Uterus (tissue), 4 donors: ENCODE measurements around the gene DTX3. TPM values are rescaled to one million over a fixed set of nuclear protein-coding genes. Genes with fewer than 3 reads are reported as not detected.
"Not testable (repeated sequence)": the region's sequence is repeated elsewhere in the genome, so short reads cannot be mapped to it uniquely, and the experiment has no call there.

Source experiments
- DNase-seq, 2 donors: peaks; one replicate each; pipeline ENCODE4 v3.0.0-alpha.2; 2019 to 2020
- H3K27ac ChIP-seq, 2 donors: fragments of 200-600 bp; sonication (generic); 1 replicate in 1 of 2; 2 replicates in 1 of 2; pipeline ENCODE4 v1.5.1; 2016 to 2018
- H3K27me3 ChIP-seq, 2 donors: fragments of 200-600 bp; sonication (generic); one replicate each; pipeline ENCODE4 v1.5.1; 2018 to 2019; ENCODE audit warnings: control low read depth in 1 of 2
- H3K36me3 ChIP-seq, 2 donors: fragments of 200-600 bp; sonication (generic); one replicate each; pipeline ENCODE4 v1.5.1; 2019; ENCODE audit warnings: control low read depth in 1 of 2
- H3K4me1 ChIP-seq, 2 donors: fragments of 200-600 bp; sonication (generic); one replicate each; pipeline ENCODE4 v1.5.1; 2018 to 2019; ENCODE audit warnings: control low read depth in 1 of 2
- H3K4me3 ChIP-seq, 2 donors: fragments of 200-600 bp; sonication (generic); 1 replicate in 1 of 2; 2 replicates in 1 of 2; pipeline ENCODE4 v1.5.1; 2018 to 2019; ENCODE audit warnings: mild to moderate bottlenecking in 1 of 2
- H3K9me3 ChIP-seq, 2 donors: fragments of 200-600 bp; sonication (generic); one replicate each; pipeline ENCODE4 v1.5.1; 2019; ENCODE audit warnings: control low read depth in 1 of 2
- POLR2A ChIP-seq, 2 donors: fragments of 450-650 bp; IDR thresholded peaks; one replicate each; pipeline ENCODE4 v1.6.1; 2016; ENCODE audit warnings: antibody characterized with exemption in 2 of 2, mild to moderate bottlenecking in 1 of 2, moderate library complexity in 1 of 2
- intact Hi-C: fragments of 100-400 bp; cut with DNase I; formaldehyde crosslinking; loops from one replicate; pipeline ENCODE4 v1.15.1; 2023; ENCODE audit warnings: low total_unique reads
- total RNA-seq, 4 donors: library from RNA; depleted of rRNA in 3 of 4; stranded (reverse); fragments of >200 nt in 3 of 4; gene quantifications; one replicate each; pipeline versions ENCODE4 v1.1.0 to v1.2.4, GENCODE V29; 2014 to 2023
- TF ChIP-seq, protein P1 (sequence below), 4 experiments: fragments of 200-600 bp in 2 of 4; fragments of 450-650 bp in 2 of 4; sonication (generic) in 2 of 4; IDR thresholded peaks; one replicate each; pipeline ENCODE4 v1.5.1; 2016 to 2019; ENCODE audit warnings: antibody characterized with exemption in 4 of 4, mild to moderate bottlenecking in 2 of 4, moderate library complexity in 1 of 4
- donor health status: DM: yes; HTN: yes; CAD: no.

The DTX3 gene
- total RNA-seq, 4 donors from 2014 or later: 17.6 to 82.5 (median 40.9) TPM

DNA sequence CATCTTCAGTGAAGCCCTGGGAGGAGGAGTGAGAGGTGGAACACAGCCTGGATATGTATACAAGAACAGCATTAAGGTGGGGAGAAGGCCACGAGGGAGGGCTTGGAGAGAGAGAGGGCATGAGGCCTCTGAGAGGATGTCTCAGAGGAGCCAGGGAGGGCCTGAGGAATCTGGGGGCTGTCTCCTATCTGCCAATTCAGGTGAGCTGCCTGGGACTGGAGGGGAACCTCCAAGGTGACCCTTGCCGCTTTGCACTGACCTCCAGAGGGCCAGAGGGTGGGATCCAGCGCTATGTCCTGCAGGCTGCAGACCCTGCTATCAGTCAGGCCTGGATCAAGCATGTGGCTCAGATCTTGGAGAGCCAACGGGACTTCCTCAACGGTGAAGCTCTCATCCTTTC lies 11.0 kb downstream of the DTX3 start:
- no peak for TF ChIP-seq POLR2A (IDR thresholded peaks at IDR 0.05)
- TF ChIP-seq, protein P1, sequence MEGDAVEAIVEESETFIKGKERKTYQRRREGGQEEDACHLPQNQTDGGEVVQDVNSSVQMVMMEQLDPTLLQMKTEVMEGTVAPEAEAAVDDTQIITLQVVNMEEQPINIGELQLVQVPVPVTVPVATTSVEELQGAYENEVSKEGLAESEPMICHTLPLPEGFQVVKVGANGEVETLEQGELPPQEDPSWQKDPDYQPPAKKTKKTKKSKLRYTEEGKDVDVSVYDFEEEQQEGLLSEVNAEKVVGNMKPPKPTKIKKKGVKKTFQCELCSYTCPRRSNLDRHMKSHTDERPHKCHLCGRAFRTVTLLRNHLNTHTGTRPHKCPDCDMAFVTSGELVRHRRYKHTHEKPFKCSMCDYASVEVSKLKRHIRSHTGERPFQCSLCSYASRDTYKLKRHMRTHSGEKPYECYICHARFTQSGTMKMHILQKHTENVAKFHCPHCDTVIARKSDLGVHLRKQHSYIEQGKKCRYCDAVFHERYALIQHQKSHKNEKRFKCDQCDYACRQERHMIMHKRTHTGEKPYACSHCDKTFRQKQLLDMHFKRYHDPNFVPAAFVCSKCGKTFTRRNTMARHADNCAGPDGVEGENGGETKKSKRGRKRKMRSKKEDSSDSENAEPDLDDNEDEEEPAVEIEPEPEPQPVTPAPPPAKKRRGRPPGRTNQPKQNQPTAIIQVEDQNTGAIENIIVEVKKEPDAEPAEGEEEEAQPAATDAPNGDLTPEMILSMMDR (IDR thresholded peaks at IDR 0.05): no peak
- H3K27ac ChIP-seq: no peak overlapping the region
- no peaks in the 10 kb centered on the region for H3K4me1 ChIP-seq
- H3K9me3 ChIP-seq: no peaks in the 10 kb centered on the region
- no peaks in the 10 kb centered on the region for H3K36me3 ChIP-seq
- H3K27me3 ChIP-seq: no peaks in the 10 kb centered on the region
- intact Hi-C loops: no loop called here
- DNase-seq: no peak
- H3K4me3 ChIP-seq: no peak overlapping the region

DNA sequence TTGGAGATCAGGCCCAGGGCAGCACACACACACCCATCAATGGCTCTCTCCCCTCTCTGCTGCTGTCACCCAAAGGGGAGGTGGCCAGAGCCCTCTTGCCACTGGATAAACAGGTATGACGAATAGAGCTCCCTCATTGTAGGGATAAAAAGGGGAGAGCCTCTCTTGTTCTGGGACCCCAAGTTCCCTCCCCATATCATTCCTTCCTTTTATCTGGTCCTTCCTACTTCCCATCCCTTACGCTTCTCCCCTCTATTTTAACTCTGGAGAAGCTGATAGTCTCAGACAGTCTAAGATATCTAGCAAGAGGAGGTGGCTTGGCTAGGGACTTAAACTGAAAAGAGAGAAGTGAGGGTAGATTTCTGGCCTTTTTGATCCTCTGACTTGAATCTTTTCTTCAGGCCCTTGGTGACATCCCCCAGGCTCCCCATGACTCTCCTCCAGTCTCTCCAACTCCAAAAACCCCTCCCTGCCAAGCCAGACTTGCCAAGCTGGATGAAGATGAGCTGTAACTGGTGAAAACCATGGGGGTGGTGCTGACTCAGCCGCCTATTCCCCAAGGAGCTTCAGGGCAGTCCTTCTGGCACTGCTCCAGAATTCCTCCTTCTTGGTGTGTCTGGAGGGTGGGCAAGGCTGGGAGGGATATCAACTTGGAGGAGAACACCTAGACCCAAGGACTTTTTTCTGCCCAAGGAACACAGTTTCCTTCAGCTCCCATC lies 11.9 kb downstream of the DTX3 start:
- TF ChIP-seq POLR2A (IDR thresholded peaks at IDR 0.05): no peak
- TF ChIP-seq, protein P1 (IDR thresholded peaks at IDR 0.05): no peak
- Histone ChIP-seq H3K27me3 (no peaks in the 10 kb centered on the region), H3K27ac (no peak overlapping the region), H3K4me3 (no peak overlapping the region), H3K36me3 (no peaks in the 10 kb centered on the region), H3K4me1 (peaks cover 0 to 6% of the 10 kb centered on the region in 2 donors), H3K9me3 (no peaks in the 10 kb centered on the region)
- peak in 1 of 2 donors; percentile 26 for DNase-seq
- intact Hi-C loops: no loop called here

DNA sequence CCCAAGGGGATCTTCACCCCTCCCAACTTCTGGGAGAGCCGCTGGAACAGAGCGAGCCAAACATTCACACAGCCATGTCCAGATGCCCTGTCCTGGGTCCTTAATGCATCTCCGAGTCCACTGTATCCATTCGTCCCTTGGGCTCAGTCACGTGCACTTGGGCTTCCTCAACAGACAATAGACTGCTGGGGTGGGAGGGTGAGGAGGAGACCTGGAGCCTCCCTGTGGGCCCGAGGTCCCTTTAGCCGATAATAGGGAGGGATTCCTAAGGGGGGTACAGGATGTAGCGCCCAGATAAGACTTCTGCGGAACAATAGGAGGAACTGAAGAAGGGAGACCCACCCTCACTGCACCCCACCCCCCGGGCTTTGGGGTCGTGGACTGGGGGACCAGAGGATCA lies 13.3 kb downstream of the DTX3 start:
- no peaks in the 10 kb centered on the region for H3K27me3 ChIP-seq
- H3K4me3 ChIP-seq: no peak overlapping the region
- H3K4me1 ChIP-seq: peaks cover 0 to 6% of the 10 kb centered on the region in 2 donors
- TF ChIP-seq POLR2A (IDR thresholded peaks at IDR 0.05): no peak
- TF ChIP-seq, protein P1 (IDR thresholded peaks at IDR 0.05): no peak
- H3K9me3 ChIP-seq: no peaks in the 10 kb centered on the region
- H3K27ac ChIP-seq: no peak overlapping the region
- intact Hi-C loops: no loop called here
- DNase-seq: no peak
- no peaks in the 10 kb centered on the region for H3K36me3 ChIP-seq

DNA sequence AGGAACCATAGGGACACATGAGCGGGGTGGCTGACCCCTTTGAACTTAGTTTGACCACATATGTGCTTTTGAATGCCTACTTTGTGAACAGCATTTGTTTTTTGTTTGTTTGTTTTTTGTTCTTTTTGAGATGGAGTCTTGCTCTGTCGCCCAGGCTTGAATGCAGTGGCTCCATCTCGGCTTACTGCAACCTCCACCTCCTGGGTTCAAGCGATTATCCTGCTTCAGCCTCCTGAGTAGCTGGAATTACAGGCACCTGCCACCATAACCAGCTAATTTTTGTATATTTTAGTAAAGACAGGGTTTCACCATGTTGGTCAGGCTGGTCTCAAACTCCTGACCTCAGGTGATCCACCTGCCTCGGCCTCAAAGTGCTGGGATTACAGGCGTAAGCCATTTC lies 13.8 kb downstream of the DTX3 start:
- H3K27ac ChIP-seq, H3K9me3 ChIP-seq, intact Hi-C loops, H3K27me3 ChIP-seq, H3K4me3 ChIP-seq, DNase-seq, H3K36me3 ChIP-seq, H3K4me1 ChIP-seq: not testable (repeated sequence)

DNA sequence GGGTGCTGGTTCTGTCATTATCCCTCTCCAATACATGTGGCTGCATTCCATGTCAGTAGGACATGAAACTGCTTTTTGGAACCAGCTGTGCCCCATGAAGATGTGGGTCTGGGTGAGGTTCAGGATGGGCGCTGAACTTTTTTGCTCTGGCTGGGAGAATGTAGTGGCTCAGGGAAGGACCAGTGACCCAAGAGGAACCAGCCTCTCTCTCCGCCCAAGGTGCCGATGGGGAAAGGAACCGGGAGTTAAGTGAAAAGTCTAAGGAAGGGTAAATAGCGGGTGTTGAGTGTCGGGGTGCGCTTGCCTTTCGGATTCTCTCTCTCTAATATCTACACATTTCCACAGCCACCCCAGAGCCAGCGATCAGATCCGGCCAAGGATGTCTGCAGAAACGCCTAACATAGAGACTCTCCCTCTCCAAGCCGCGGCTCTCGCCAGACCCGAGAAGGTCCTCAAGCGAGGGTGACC lies 14.4 kb downstream of the DTX3 start:
- no peaks in the 10 kb centered on the region for H3K27me3 ChIP-seq
- TF ChIP-seq, protein P1 (IDR thresholded peaks at IDR 0.05): no peak
- TF ChIP-seq POLR2A (IDR thresholded peaks at IDR 0.05): no peak
- no peak overlapping the region for H3K27ac ChIP-seq
- peaks cover 0 to 6% of the 10 kb centered on the region in 2 donors for H3K4me1 ChIP-seq
- no peaks in the 10 kb centered on the region for H3K36me3 ChIP-seq
- H3K9me3 ChIP-seq: no peaks in the 10 kb centered on the region
- DNase-seq: no peak
- intact Hi-C loops: no loop called here
- no peak overlapping the region for H3K4me3 ChIP-seq
